ENCODE data around the gene AP1G2.

GRCh38 chr14:23604675-23605170 is 37.1 kb upstream of the AP1G2 start:
- TF ChIP-seq CREB1 (IDR thresholded peaks at IDR 0.05; ENCODE audit: low read depth) (no peak), EP300 (IDR thresholded peaks at IDR 0.05; ENCODE audit: borderline replicate concordance) (no peak), TAF1 (IDR thresholded peaks at IDR 0.05; ENCODE audit: low read depth) (no peak)

Measured in Ishikawa (cell line).